ENCODE data around the gene CCDC80.

CCDC80 gene

GRCh38 chr3:112656043-112656442 is 15.1 kb upstream of the CCDC80 start:
- H3K4me1 ChIP-seq (ENCODE audit: control insufficient read depth, insufficient read depth, low read length) = peaks cover 6% of the 10 kb centered on the region
- H3K27ac ChIP-seq (ENCODE audit: low read length) = no peak overlapping the region

GRCh38 chr3:112654979-112655378 is 14.0 kb upstream of the CCDC80 start:
- Histone ChIP-seq H3K27ac (ENCODE audit: low read length) (no peak overlapping the region), H3K36me3 (ENCODE audit: control insufficient read depth in 2 of 2, insufficient read depth in 2 of 2, low read length in 2 of 2) (no peaks in the 10 kb centered on the region), H3K4me1 (ENCODE audit: control insufficient read depth, insufficient read depth, low read length) (peaks cover 6% of the 10 kb centered on the region), H3K27me3 (ENCODE audit: control insufficient read depth in 1 of 2, insufficient read depth in 2 of 2, low read length in 2 of 2) (no peaks in the 10 kb centered on the region), H3K9me3 (ENCODE audit: control insufficient read depth in 2 of 2, low read length in 2 of 2) (no peaks in the 10 kb centered on the region), H3K4me3 (ENCODE audit: low read length in 2 of 2) (no peak overlapping the region), H3K9ac (ENCODE audit: low read length in 2 of 2) (no peak overlapping the region)

More at GRCh38 chr3:112656043-112656442, 15.1 kb upstream of the CCDC80 start:
- no peaks in the 10 kb centered on the region for H3K36me3 ChIP-seq (ENCODE audit: control insufficient read depth in 2 of 2, insufficient read depth in 2 of 2, low read length in 2 of 2)
- no peaks in the 10 kb centered on the region for H3K27me3 ChIP-seq (ENCODE audit: control insufficient read depth in 1 of 2, insufficient read depth in 2 of 2, low read length in 2 of 2)
- H3K9me3 ChIP-seq (ENCODE audit: control insufficient read depth in 2 of 2, low read length in 2 of 2) = no peaks in the 10 kb centered on the region
- no peak overlapping the region for H3K4me3 ChIP-seq (ENCODE audit: low read length in 2 of 2)
- H3K9ac ChIP-seq (ENCODE audit: low read length in 2 of 2) = no peak overlapping the region

- no peak overlapping the region for H3K27ac ChIP-seq (ENCODE audit: low read length)
- no peak overlapping the region for H3K9ac ChIP-seq (ENCODE audit: low read length in 2 of 2)
- no peaks in the 10 kb centered on the region for H3K27me3 ChIP-seq (ENCODE audit: control insufficient read depth in 1 of 2, insufficient read depth in 2 of 2, low read length in 2 of 2)
- no peak overlapping the region for H3K4me3 ChIP-seq (ENCODE audit: low read length in 2 of 2)
- H3K9me3 ChIP-seq (ENCODE audit: control insufficient read depth in 2 of 2, low read length in 2 of 2) = no peaks in the 10 kb centered on the region
- peaks cover 6% of the 10 kb centered on the region for H3K4me1 ChIP-seq (ENCODE audit: control insufficient read depth, insufficient read depth, low read length)
- no peaks in the 10 kb centered on the region for H3K36me3 ChIP-seq (ENCODE audit: control insufficient read depth in 2 of 2, insufficient read depth in 2 of 2, low read length in 2 of 2)
Observed at GRCh38 chr3:112654492-112654891, 13.5 kb upstream of the CCDC80 start.

DNA sequence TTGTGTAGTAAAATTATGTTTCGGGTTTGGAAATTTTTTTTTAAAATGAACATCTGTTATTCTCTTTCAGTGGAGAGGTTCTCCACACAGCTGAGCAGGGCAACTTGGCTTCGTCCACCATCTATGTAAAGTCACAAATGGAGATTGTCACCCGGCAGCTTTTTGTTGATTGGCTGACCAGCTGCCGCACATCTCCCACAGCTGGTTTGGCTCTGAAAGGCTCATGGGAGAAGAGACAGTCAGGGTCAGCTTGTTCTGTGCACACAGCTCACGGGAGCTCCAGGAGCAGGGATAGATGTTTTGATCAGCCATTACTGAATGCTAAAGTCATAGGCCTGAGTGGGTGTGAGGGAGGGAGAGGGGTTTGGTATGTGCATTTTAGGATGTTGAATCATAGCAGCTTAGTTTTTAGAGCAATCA is 12.9 kb upstream of the CCDC80 start:
- Histone ChIP-seq H3K36me3 (ENCODE audit: control insufficient read depth in 2 of 2, insufficient read depth in 2 of 2, low read length in 2 of 2) (no peaks in the 10 kb centered on the region), H3K9ac (ENCODE audit: low read length in 2 of 2) (no peak overlapping the region), H3K4me1 (ENCODE audit: control insufficient read depth, insufficient read depth, low read length) (peaks cover 6% of the 10 kb centered on the region), H3K27me3 (ENCODE audit: control insufficient read depth in 1 of 2, insufficient read depth in 2 of 2, low read length in 2 of 2) (no peaks in the 10 kb centered on the region), H3K4me3 (ENCODE audit: low read length in 2 of 2) (no peak overlapping the region), H3K27ac (ENCODE audit: low read length) (no peak overlapping the region), H3K9me3 (ENCODE audit: control insufficient read depth in 2 of 2, low read length in 2 of 2) (no peaks in the 10 kb centered on the region)

DNA sequence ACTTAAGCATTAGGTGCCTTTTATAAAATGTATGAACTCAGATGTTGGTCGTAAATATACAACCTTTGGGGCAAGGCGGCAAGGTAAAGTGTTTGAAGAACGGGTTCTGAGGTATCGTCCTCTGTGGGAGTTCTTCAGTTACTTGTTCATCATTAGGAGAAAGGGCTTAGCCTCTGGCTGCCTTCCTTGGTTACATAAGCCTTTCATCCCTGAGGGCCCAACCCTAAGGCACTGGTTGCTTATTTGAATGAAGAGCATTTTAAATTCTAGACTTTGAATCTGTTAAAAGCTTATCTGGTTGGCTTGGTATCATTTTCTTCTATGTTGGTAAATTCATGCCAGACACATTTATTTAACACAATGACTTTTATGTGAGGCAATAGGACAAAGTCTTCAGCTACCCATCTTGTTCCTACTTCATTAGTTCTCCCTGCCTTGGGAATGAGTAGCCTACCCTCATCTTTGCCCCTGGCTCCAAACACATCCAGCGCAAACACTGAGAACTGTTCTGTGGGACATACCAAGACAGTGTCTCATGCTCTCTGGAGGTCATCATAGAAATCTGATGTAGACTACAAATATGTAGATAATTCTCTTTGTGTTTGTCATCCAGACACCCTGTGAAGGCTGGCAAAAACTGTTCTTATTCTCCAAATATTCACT is 12.4 kb upstream of the CCDC80 start:
- H3K4me3 ChIP-seq (ENCODE audit: low read length in 2 of 2) = no peak overlapping the region
- no peaks in the 10 kb centered on the region for H3K9me3 ChIP-seq (ENCODE audit: control insufficient read depth in 2 of 2, low read length in 2 of 2)
- no peak overlapping the region for H3K9ac ChIP-seq (ENCODE audit: low read length in 2 of 2)
- peaks cover 6% of the 10 kb centered on the region for H3K4me1 ChIP-seq (ENCODE audit: control insufficient read depth, insufficient read depth, low read length)
- no peak overlapping the region for H3K27ac ChIP-seq (ENCODE audit: low read length)
- no peaks in the 10 kb centered on the region for H3K27me3 ChIP-seq (ENCODE audit: control insufficient read depth in 1 of 2, insufficient read depth in 2 of 2, low read length in 2 of 2)
- H3K36me3 ChIP-seq (ENCODE audit: control insufficient read depth in 2 of 2, insufficient read depth in 2 of 2, low read length in 2 of 2) = no peaks in the 10 kb centered on the region

DNA sequence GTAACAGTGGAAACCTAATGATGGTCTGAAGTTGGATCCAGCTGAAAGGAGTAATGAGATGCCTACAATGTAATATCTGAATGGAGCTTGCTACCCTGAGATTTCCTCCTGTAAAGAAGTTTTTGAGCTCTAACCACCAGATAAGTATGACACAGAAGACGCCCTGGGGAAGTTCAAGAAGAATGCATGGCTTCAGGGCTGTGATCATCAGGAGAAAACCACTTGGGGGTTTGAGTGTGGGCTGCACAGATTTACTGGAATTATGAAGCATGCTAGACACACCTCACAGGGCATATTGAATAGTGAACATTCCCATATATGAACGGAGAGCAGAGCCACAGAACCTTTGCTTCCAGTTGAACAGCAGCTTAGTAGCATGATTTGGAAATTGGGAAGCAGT is 10.6 kb upstream of the CCDC80 start:
- Histone ChIP-seq H3K9me3 (ENCODE audit: control insufficient read depth in 2 of 2, low read length in 2 of 2) (no peaks in the 10 kb centered on the region), H3K27ac (ENCODE audit: low read length) (no peak overlapping the region), H3K36me3 (ENCODE audit: control insufficient read depth in 2 of 2, insufficient read depth in 2 of 2, low read length in 2 of 2) (no peaks in the 10 kb centered on the region), H3K4me1 (ENCODE audit: control insufficient read depth, insufficient read depth, low read length) (peaks cover 11% of the 10 kb centered on the region), H3K27me3 (ENCODE audit: control insufficient read depth in 1 of 2, insufficient read depth in 2 of 2, low read length in 2 of 2) (no peaks in the 10 kb centered on the region), H3K9ac (ENCODE audit: low read length in 2 of 2) (no peak overlapping the region), H3K4me3 (ENCODE audit: low read length in 2 of 2) (no peak overlapping the region)

- Histone ChIP-seq H3K9ac (ENCODE audit: low read length in 2 of 2) (no peak overlapping the region), H3K27me3 (ENCODE audit: control insufficient read depth in 1 of 2, insufficient read depth in 2 of 2, low read length in 2 of 2) (no peaks in the 10 kb centered on the region), H3K9me3 (ENCODE audit: control insufficient read depth in 2 of 2, low read length in 2 of 2) (no peaks in the 10 kb centered on the region), H3K4me1 (ENCODE audit: control insufficient read depth, insufficient read depth, low read length) (peaks cover 12% of the 10 kb centered on the region), H3K36me3 (ENCODE audit: control insufficient read depth in 2 of 2, insufficient read depth in 2 of 2, low read length in 2 of 2) (no peaks in the 10 kb centered on the region), H3K27ac (ENCODE audit: low read length) (no peak overlapping the region), H3K4me3 (ENCODE audit: low read length in 2 of 2) (no peak overlapping the region)
Observed at GRCh38 chr3:112651071-112651470, 10.1 kb upstream of the CCDC80 start.

GRCh38 chr3:112650482-112650881 is 9.5 kb upstream of the CCDC80 start:
- Histone ChIP-seq H3K36me3 (ENCODE audit: control insufficient read depth in 2 of 2, insufficient read depth in 2 of 2, low read length in 2 of 2) (no peaks in the 10 kb centered on the region), H3K9ac (ENCODE audit: low read length in 2 of 2) (no peak overlapping the region), H3K27ac (ENCODE audit: low read length) (no peak overlapping the region), H3K27me3 (ENCODE audit: control insufficient read depth in 1 of 2, insufficient read depth in 2 of 2, low read length in 2 of 2) (no peaks in the 10 kb centered on the region), H3K9me3 (ENCODE audit: control insufficient read depth in 2 of 2, low read length in 2 of 2) (no peaks in the 10 kb centered on the region), H3K4me3 (ENCODE audit: low read length in 2 of 2) (no peak overlapping the region), H3K4me1 (ENCODE audit: control insufficient read depth, insufficient read depth, low read length) (peaks cover 12% of the 10 kb centered on the region)

DNA sequence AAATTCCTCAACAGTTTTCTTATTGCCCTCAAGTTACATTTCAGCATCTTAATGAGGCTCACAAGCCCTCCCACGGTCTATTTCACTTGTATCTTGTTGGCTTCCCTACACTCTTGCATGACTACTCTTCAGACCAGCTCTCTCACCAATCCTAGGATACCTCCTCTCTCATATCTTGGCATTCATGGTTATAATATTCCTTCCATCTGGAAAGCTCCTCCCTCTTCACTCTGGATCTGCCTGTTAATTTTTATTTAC is 8.5 kb upstream of the CCDC80 start:
- Histone ChIP-seq H3K9me3 (ENCODE audit: control insufficient read depth in 2 of 2, low read length in 2 of 2) (no peaks in the 10 kb centered on the region), H3K36me3 (ENCODE audit: control insufficient read depth in 2 of 2, insufficient read depth in 2 of 2, low read length in 2 of 2) (no peaks in the 10 kb centered on the region), H3K4me1 (ENCODE audit: control insufficient read depth, insufficient read depth, low read length) (peaks cover 12% of the 10 kb centered on the region), H3K27me3 (ENCODE audit: control insufficient read depth in 1 of 2, insufficient read depth in 2 of 2, low read length in 2 of 2) (no peaks in the 10 kb centered on the region), H3K4me3 (ENCODE audit: low read length in 2 of 2) (no peak overlapping the region), H3K9ac (ENCODE audit: low read length in 2 of 2) (no peak overlapping the region), H3K27ac (ENCODE audit: low read length) (no peak overlapping the region)

GRCh38 chr3:112647122-112647521 is 6.2 kb upstream of the CCDC80 start:
- Histone ChIP-seq H3K9ac (ENCODE audit: low read length in 2 of 2) (no peak overlapping the region), H3K4me1 (ENCODE audit: control insufficient read depth, insufficient read depth, low read length) (peaks cover 15% of the 10 kb centered on the region), H3K36me3 (ENCODE audit: control insufficient read depth in 2 of 2, insufficient read depth in 2 of 2, low read length in 2 of 2) (no peaks in the 10 kb centered on the region), H3K9me3 (ENCODE audit: control insufficient read depth in 2 of 2, low read length in 2 of 2) (no peaks in the 10 kb centered on the region), H3K27ac (ENCODE audit: low read length) (no peak overlapping the region), H3K27me3 (ENCODE audit: control insufficient read depth in 1 of 2, insufficient read depth in 2 of 2, low read length in 2 of 2) (no peaks in the 10 kb centered on the region), H3K4me3 (ENCODE audit: low read length in 2 of 2) (no peak overlapping the region)

DNA sequence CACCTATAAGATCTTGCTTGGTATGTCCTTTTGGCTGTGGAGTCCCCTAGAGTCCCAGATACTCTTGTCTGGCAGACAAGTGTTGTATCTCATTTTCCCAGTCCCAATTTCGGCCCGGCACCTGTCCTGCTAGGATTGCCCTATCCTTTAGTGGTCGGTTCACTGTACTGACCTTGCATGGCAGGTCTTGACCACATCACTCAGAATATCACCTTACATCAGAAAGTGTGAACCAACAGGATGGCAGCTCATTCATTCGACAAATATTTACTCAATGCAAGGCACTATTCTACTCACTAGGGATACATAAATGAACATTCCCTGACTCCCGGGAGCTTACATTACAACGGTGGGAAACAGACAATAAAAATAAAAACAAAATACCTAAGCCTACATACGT is 5.7 kb upstream of the CCDC80 start:
- no peaks in the 10 kb centered on the region for H3K36me3 ChIP-seq (ENCODE audit: control insufficient read depth in 2 of 2, insufficient read depth in 2 of 2, low read length in 2 of 2)
- no peak overlapping the region for H3K9ac ChIP-seq (ENCODE audit: low read length in 2 of 2)
- H3K27ac ChIP-seq (ENCODE audit: low read length) = no peak overlapping the region
- peak overlapping the region in 1 of 2 donors; percentile 29 for H3K4me3 ChIP-seq (ENCODE audit: low read length in 2 of 2)
- H3K27me3 ChIP-seq (ENCODE audit: control insufficient read depth in 1 of 2, insufficient read depth in 2 of 2, low read length in 2 of 2) = no peaks in the 10 kb centered on the region
- H3K4me1 ChIP-seq (ENCODE audit: control insufficient read depth, insufficient read depth, low read length) = peaks cover 20% of the 10 kb centered on the region
- no peaks in the 10 kb centered on the region for H3K9me3 ChIP-seq (ENCODE audit: control insufficient read depth in 2 of 2, low read length in 2 of 2)
